Measurements from ENCODE around the gene BCO1.

Gene BCO1

DNA sequence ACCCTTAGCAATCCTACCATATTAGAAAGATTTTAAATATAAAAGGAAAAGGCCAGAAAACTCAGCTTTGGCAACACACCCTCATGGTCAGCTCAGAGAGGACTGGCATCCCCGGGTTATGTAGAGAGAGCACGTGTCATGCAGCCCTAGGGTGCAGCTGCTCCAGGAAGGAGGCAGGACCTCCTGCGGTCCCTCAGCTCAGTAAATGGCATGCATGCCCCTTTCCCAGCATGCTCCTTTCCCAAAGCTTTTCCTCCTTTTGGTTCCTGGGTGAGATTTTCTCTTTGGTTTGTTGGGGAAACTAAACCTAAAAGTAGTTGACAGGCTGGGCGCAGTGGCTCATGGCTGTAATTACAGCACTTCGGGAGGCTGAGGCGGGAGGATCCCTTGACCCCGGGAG is 80.2 kb downstream of the BCO1 start:
- DNase-seq (ENCODE audit: low spot score): no peak

DNA sequence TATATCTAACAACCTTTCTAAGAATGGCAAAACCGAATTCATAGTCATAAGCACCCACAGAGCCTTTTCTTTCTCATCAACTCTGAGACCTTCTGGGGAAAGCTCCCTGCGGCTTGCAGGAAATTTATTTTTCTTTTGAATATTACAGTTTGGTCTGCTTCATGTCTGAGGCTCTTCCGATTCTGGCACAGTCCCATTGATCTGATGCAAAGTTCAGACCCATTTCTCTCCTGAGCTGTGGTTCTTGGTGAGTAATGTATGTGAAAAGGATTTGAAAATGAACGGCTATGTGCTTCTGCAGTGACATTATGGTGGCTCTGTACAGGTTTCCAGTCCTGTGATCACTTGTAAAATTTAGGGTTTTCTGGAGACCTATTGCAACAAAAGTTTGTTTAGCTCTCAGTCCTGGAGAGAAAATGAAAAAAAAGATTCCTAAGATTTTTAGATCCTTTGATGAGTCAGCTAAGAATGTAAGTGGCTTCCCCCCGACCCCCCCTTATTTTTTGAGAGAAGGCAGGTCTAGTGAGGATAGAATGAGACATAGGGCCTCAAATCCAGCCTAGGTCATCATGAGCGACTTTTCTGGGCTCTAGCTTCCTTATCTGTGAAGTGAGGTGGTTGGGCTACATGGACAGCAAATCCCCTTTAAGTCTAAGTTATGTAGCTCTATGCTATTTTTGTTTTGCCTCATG is 80.9 kb downstream of the BCO1 start:
- peak; percentile 11 for DNase-seq (ENCODE audit: low spot score)

DNA sequence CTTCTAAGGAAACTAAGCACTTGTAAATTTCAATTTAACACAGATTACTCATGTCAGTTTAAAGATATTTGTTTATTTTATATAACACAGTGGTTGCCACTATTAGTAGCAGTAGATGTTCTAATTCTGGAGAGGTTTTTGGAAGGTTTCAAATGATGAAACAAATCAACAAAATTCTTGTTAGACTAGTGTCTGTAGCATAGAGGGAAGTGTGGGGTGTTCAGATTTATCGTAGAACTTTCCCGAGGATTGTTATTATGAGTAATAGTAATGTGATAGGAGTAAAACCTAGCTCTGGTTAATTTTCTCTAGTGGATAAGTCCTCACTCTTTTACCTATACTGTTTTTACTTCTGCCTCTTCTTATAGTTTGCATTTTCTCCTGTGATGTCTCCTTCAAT is 82.5 kb downstream of the BCO1 start:
- DNase-seq (ENCODE audit: low spot score): no peak

DNA sequence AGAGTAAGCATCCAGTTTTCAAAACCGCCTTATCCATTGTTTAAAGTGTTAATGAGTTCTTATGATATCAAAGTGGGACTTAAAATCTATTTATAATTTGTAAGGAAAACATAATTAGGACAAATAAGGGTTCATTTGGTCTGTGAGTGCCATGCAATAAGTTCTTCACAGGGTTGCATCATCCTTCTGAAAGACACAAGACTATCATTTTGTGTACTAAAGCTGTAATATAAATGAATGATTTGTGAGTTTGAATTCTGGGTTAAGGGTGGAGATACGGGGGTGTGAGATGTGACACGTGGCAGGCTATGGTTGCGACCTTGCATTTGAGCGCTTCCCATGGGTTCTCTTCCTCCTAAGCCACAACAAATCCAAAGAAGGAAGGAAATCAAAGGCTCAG is 83.0 kb downstream of the BCO1 start:
- no peak for DNase-seq (ENCODE audit: low spot score)

DNA sequence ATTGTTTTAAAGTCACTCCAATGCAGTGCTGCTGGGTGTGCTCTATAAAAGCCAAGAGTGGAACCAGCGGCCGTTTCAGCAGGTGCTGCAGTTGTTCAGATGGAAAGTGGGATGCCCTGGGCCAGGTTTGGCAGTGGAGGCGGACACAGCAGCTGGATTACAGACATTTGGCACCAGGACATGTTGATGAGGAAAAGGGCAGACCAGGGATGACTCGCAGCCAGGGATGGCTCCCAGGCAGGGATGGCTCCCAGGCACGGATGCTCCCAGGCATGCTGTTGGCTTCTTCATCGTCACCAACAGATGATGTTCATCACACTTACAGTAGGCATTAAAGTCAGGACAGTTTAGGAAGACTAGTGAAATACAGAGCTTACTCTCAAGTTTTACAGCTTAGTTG is 86.3 kb downstream of the BCO1 start:
- no peak for DNase-seq (ENCODE audit: low spot score)

DNA sequence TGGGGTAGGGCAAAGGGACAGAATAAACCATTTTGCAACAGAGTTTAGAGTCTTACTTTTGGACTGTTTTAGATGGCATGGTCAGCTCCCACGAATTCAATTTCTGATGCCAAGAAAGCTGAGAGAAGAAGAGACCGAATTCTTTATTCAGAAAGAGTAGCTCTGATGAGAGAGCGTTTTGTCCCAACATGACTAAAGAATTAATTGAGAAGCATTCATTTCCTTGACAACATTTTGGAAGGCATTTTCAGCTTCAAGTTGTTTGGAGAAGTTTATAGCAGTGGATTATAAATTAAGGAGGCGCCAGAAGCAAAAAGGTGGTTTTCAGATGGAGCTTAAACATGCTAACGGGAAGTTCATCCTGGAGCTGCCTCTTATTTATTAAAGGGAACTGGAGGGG is 88.5 kb downstream of the BCO1 start:
- no peak for DNase-seq (ENCODE audit: low spot score)

DNA sequence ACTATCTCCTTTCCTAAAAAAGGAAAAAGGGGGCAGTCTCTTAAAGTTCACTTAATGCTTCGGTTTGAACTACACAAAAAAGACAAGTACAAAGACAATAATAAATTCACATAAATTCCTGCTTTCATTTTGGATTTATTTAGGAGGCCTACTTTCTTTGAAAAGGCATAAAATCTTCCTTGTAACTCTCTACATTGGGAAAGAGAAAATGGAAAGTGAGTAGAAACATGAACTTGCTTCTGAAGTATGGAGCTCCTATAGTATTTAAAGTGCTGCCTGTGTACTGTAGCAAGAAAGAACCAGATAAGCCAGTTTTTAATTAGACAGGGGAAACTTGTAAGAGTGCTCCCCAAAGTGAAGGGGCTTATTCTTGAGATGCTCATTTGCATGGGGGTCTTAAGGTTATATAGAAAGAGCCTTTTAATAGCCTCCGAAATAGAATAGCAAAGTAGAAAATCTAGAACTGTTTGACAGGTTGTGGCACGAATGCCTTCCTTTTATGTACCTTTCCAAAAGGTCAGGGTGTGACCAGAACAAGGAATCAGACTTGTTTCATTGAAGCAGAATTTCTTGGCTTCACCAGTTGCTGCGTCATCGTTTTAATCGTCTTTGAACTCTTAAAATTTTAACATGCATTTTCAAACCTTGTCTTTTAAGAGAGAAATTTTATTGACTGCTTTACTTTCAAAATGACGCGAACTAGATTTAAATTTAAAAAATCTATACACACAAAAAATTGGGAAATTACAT is 89.1 kb downstream of the BCO1 start:
- no peak for DNase-seq (ENCODE audit: low spot score)

DNA sequence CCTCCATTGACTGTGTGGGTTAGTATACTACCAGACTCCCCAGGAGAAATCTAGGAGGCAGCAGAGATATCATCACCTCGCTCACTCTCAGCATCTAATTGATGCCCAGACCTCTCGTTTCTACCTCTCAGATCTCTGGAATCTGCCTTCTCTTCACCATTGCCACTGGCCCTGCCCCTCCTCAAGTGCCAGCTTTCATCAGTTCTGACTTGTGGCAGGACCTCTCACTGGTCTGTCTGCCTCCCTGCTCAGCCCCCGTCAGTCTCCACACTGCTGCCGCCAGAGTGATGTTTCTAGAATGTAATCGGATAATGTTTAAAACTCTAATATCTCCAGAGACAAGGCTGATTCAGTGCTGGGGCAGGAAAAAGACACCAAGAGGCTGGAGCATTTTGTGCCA is 91.5 kb downstream of the BCO1 start:
- DNase-seq (ENCODE audit: low spot score): no peak

DNA sequence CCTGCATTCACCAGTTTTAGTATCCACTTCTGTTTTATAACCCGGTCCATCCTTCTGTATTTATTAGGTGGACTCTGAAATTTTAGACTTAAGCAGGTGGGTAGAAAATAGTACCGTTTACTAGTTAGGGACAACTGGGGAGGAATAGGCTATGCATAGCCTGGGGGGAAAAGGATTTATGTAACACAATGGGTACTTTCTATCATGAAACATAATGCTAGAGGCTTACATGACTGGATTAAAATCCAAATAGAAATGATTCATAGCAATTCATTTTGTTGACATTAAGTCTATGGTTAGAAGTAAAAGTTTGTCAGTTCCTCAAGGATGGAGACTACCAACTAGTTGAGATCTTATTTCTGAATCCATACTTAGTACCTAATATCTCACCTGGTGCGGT is 94.9 kb downstream of the BCO1 start:
- no peak for DNase-seq (ENCODE audit: low spot score)

DNA sequence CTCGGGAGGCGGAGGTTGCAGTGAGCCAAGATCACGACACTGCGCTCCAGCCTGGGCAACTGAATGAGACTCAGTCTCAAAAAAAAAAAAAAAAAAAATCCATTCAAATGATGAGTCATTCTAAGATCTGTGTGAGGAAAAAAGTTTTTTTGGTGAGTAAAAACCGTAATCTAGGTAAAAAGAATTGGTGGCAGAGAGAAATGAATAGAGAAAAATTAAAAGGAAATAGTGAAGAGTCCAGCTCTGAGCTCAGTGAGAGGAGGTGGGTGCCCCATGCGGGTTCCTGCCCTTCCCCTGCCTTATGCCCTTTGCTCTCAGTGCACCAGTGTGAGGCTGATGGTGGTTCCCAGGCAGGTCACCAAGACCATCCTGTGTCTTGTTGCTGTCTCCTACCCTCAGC is 97.2 kb downstream of the BCO1 start:
- DNase-seq (ENCODE audit: low spot score): no peak

DNA sequence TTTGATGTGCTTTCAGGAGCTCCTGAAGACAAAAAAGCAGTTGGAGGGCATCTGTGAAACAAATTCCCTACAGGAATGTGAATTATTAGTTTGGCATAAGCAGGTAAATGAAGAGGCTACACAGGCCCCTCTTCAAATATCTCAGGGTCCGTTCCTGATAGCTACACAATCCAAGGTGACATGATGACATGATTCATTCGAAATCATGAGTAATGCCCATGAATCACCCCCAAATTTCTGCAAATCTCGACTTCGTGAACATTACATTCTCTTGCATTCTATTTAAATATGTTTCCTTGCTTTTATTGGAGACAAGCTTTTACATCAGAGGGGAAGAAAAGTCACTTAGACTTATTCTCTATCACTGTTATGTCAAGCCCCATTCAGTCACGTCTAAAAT is 98.6 kb downstream of the BCO1 start:
- DNase-seq (ENCODE audit: low spot score): no peak
